GM20431 (cell line): ENCODE data around the gene RREB1.

Source experiments
- in situ Hi-C: fragments of 300-500 bp; cut with MseI, MboI; formaldehyde crosslinking; loops from one replicate; pipeline ENCODE4 v1.15.0; 2020; ENCODE audit warnings: low sequenced_read_pairs; ENCODE audit not compliant: unreplicated experiment

Gene RREB1

DNA sequence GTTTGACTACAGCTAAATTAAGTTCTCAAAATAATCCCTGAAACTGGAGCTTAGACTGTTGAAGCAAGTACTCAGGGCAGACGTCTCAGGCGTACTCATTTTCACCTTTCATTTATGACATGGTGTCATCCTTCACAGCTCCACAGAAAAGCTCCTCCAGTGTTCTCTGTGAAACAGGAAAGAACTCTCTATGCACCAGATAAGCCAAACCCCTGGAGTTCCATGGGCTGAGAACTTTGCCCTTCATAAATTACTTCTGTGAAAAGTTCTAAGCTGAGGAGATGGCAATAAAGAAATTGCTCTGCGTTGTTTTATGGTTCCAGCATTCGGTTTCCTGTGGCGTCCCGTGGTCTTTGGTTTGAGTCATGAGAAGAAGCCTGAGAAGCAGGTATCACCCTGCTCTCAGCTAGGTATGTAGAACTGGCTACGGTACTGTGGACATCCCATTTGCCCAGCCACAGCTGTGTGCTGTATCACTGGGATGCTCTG, 20.2 kb upstream of the RREB1 start:
- in situ Hi-C loops = no loop called here

DNA sequence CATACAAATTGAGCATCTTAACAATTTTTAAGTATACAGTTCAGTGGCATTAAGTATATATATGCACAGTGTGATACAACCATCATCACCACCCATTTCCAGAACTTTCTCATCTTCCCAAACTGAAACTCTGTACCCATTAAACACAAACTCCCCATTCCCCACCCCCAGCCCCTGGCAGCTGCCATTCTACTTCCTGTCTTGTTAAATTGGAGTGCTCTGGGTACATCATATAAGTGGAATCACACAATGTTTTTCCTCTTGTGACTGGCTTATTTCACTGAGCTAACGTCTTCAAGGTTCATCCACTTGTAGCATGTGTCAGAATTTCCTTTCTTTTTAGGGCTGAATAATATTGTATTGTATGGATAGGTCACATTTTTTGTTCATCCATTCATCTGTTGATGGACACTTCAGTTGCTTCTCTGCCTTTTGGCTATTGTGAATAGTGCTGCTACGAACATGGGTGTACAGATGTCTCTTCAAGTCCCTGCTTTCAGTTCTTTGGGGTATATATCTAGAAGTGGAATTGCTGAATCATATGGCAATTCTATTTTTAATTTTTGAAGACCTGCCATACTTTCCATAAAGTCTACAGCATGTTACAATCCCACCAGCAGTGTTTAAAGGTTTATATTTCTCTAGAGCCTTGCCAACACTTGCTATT, 19.6 kb upstream of the RREB1 start:
- in situ Hi-C loops = no loop called here

DNA sequence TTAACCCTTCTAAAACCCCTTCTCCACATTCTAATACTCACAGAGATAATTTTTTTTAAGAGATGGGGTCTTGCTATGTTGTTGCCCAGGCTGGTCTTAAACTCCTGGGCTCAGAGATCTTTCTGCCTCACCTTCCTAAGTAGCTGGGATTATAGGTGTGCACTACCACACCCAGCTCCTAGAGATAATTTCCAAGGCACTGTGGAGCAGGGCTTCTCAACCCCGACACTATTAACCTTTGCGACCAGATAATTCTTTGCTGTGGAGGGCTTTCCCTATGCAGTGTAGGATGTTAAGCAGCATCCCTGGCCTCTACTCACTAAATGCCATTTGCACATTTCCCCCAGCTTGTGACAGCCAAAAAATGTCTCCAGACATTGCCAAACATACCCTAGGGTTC, 8.8 kb upstream of the RREB1 start:
- in situ Hi-C loops = no loop called here

DNA sequence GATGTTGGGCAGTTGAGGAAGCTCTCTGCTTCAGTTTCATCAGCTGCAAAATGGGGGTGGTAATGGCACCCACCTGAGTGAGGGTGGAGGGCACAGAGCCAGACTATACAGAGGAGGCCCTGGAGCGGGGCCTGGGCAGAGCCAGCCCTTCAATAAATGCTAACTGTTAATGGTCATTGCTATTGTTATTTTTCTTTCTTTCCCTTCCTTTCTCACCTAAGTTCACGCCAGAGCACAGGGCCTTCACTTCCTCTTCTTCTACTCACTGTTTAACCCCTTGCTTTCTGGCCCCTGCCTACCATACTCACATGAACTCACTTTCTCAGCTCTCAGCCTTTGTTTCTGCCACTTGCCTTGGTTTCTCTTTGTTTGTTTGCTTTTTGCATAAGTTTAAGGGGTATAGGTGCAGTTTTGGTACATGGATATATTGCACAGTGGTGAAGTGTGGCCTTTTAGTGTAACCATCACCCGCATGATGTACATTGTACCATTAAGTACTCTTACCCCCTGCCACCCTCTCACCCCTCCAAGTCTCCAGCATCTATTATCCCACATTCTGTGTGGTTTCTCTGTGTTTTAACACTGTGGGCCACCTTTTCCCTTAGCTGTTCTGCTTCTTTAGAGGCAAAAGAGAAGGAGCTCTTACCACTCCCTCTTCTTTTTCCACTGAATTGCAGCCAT, 7.5 kb upstream of the RREB1 start:
- in situ Hi-C loops = no loop called here

- in situ Hi-C loops = no loop called here
Observed at GRCh38 chr6:7100753-7101081, 7.0 kb upstream of the RREB1 start.

GRCh38 chr6:7101290-7101689, 6.5 kb upstream of the RREB1 start:
- in situ Hi-C loops = no loop called here

- in situ Hi-C loops = no loop called here
Observed at GRCh38 chr6:7104752-7105151, 3.0 kb upstream of the RREB1 start.

DNA sequence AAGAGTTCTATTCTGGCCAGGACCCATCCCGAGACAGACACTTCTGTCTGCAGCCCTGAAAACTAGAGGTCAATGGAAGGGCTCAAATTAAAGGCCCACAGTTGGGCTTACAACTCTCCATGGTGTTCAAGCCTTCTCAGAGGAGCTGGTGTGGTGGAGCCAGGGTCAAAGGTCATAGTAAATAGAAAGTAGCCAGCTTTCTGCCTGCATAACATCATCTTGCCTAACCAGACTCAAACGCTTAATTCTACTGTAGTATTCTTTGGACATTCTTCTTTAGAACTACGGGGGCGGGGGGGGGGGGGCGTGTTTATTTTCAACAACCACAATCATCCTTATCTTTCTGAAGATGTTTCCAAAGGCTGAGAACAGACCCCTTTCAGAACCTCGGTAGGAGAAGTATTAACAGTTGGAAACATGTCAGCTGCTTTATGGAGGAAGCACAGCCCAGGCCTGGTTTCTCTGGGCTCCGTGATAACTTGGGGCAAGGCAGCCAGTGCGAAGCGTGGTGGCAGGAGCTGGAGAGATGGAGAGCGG, 1.5 kb upstream of the RREB1 start:
- in situ Hi-C loops = no loop called here

- in situ Hi-C loops = no loop called here
Observed at GRCh38 chr6:7106752-7107577, 796 bp upstream of the RREB1 start.

- in situ Hi-C loops = no loop called here
Observed at GRCh38 chr6:7108196-7108963, 619 bp downstream of the RREB1 start.

GRCh38 chr6:7108964-7109836, 1.4 kb downstream of the RREB1 start:
- in situ Hi-C loops = no loop called here

- in situ Hi-C loops = no loop called here
Observed at GRCh38 chr6:7110092-7110792, 2.5 kb downstream of the RREB1 start.

DNA sequence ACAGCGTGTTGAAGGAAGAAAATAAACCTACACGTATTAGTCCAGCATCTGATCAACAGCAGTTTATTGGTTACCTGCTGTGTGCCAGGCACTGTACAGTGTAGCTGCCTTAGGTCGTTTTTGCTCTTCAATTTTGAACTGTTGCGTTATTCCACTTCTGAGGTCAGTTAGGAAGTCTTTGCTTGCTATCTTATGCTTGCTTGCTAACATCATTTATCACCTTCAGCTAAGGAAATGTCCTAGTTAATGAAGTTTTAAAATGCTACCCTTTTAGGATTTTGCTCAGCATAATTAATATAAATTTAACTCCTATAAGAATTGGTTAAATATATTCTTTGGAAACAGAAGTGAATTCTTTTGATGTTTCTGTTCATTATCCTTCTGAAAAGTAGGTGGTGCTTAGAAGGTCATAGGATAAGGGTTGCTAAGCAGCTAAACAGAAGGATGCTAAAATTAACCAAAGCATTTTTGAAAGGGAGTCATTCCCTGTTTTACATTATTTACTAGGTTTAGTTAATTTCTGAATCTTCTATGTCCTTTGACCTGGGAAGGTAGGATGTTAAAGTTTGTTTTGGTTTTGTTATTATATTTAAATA, 3.4 kb downstream of the RREB1 start:
- in situ Hi-C loops = no loop called here

DNA sequence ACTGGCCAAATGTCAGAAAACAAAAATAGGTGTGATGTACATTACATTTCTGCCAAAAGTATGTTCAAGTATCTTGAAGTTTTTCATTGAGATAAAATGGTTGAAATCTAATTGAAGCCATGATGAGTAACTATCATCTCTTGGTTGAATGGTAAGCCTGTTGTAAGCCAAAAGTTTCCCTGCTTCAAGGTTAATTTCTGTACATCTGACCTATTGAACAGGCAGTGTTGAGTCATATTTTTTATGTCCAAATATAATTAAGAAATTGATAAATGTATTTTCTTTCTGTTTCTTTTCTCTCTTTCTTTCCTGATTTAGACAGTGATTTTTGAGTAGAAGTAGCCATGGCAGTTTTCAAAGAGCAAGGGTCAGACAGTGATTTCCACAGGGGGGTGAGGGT, 4.4 kb downstream of the RREB1 start:
- in situ Hi-C loops = no loop called here

DNA sequence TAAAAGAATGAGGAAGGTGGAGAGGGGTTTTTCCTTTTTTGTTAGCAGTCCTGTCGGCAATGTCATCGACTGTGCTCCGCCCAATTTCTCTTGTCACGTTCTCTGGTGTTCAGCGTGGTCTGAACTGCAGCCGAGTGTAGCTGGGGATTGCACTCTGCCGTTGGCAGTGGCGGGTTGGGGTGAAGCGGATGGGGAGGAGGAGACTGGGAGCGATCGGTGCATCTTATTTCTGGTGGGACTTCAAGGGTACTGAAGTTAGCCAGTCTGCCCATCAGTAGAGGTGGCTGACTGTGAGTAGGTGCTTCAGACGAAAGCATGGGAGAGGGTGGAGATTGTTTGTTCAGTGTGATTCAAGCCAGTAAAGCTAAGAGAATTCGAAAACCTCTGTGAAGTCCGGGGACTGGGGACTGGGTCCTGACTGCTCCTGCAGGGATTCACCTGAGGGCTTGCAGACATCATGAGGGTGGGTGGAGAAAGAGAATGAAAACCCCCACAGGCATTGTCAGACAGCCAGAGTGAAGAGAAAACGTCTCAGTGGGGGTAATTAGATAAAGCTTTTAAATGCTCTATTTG, 5.1 kb downstream of the RREB1 start:
- in situ Hi-C loops = no loop called here

DNA sequence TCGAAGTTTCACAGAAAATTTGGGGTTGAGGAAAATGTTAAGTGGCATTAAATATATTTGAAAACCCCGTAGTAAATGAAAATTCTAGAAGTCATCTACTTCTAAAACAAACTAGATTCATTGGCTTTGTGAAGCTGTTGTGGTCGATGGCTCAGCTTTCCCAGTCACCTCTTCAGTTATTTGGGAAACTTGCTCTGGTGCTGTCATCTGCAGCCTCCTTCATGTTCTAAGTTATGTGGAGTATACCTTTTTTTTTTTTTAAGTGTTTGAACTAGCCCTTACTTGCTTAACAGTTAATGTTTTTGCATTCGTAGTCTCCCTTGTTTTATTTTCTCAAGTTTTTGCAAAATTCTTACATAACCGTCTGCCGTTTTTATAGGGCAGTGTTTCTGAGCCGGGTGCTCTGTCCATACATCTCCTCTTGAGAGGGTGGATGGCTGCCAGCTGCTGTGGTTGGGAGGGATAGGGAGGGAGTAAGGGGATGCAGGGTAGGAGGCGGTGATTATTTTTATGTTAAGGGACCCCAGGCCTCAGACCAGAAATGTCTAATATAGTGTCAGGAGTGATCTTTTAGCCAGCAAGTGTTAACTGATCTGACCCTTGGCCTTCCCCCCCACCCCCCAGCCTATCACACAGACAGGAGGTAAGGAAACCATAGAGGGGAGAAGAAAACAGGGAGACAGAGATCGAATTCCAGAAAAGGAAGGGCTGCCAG, 7.1 kb downstream of the RREB1 start:
- in situ Hi-C loops = no loop called here

- in situ Hi-C loops = no loop called here
Observed at GRCh38 chr6:7115543-7116231, 7.9 kb downstream of the RREB1 start.
